Femur (tissue), 1 donor: Measurements from ENCODE around the gene OR7D2.

Experiments used
- DNase-seq: peaks from one replicate; pipeline ENCODE4 v3.0.0-alpha.2; 2017

OR7D2 gene

DNA sequence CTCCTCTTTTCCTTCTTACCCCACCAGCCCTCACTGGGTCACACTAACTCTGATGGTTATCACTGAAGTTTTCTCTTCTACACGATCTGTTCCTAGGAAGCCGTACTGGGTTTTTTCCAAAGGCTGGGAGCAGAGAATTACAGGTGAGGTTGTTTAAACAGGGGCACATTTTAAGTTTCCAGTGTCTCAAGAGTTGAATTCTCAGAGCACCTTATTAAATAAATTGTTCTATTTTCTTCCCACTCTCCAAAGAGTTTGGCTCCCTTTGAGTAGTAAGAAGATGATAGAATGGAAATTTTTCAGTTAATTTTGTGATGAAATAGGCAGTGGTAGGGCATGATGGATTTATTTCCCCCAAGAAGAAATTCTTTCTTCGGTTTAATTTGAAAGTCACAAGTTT lies 40.7 kb downstream of the OR7D2 start, which contains the start of gene OR7D4:
OR7D4 (minus strand) TSS at position 101 of the 400 bp plus-strand sequence. CDS start 4,752 bp downstream, outside the sequence.
- DNase-seq: no peak
